D721Med (cell line): Measurements from ENCODE around the gene MCM6.
"Not testable (repeated sequence)": the region's sequence is repeated elsewhere in the genome, so short reads cannot be mapped to it uniquely, and the experiment has no call there.

ENCODE experiments used
- DNase-seq: peaks from one replicate; pipeline ENCODE4 v3.0.0; 2011; ENCODE audit warnings: low spot score; ENCODE audit not compliant: insufficient read length
- FAIRE-seq: peaks from 2 replicates; lab custom pipeline; 2011; peaks lifted over from hg19 to GRCh38; lab: Jason Lieb, UNC
- TF ChIP-seq, protein P1 (sequence below): IDR thresholded peaks from 2 replicates; pipeline ENCODE4 v1.5.1; 2012; ENCODE audit warnings: mild to moderate bottlenecking, control low read depth; ENCODE audit not compliant: insufficient read depth; ENCODE audit errors: missing control alignments

Gene MCM6

DNA sequence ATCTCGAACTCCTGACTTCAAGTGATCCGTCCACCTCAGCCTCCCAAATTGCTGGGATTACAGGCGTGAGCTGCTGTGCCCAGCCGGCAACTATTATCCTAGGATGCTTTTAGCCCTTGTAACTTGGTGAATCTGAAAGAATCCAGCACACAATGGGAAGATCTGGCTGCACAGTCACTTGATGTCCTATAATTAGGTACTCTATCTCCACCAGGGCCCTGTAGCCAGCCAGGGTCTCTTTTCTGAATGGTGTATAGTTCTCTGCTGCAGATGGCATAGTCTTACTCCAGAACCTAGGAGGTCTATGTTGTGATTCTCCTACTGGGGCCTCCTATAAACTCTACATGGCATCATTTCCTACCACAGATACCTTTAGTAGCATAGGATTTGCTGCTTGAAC, 13.9 kb upstream of the MCM6 start:
- DNase-seq (no peak), FAIRE-seq (no peak)
- TF ChIP-seq, protein P1, sequence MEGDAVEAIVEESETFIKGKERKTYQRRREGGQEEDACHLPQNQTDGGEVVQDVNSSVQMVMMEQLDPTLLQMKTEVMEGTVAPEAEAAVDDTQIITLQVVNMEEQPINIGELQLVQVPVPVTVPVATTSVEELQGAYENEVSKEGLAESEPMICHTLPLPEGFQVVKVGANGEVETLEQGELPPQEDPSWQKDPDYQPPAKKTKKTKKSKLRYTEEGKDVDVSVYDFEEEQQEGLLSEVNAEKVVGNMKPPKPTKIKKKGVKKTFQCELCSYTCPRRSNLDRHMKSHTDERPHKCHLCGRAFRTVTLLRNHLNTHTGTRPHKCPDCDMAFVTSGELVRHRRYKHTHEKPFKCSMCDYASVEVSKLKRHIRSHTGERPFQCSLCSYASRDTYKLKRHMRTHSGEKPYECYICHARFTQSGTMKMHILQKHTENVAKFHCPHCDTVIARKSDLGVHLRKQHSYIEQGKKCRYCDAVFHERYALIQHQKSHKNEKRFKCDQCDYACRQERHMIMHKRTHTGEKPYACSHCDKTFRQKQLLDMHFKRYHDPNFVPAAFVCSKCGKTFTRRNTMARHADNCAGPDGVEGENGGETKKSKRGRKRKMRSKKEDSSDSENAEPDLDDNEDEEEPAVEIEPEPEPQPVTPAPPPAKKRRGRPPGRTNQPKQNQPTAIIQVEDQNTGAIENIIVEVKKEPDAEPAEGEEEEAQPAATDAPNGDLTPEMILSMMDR = no peak

GRCh38 chr2:135888587-135888986, 12.3 kb upstream of the MCM6 start:
- not testable (repeated sequence) for FAIRE-seq, DNase-seq

- DNase-seq (no peak), FAIRE-seq (no peak)
- TF ChIP-seq, protein P1 = no peak
These were observed 9.5 kb upstream of the MCM6 start for GRCh38 chr2:135885709-135886108.

- DNase-seq = no peak
- no peak for FAIRE-seq
- TF ChIP-seq, protein P1 = no peak
These were observed 6.2 kb upstream of the MCM6 start for GRCh38 chr2:135882415-135882814.

DNA sequence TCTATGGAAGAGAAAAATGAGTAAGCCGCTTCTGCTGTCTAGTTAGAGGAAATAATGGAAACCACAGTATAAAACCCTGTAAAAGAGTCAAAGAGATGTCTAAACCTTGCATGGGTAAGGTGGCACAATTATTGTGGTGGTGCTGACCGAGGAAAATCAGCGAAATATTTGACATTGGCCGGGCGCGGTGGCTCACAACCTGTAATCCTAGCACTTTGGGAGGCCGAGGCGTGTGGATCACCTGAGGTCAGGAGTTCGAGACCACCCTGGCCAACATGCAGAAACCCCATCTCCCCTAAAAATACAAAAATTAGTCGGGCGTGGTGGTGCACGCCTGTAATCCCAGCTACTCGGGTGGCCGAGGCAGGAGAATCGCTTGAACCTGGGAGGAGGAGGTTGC, 527 bp upstream of the MCM6 start:
- FAIRE-seq, DNase-seq: not testable (repeated sequence)

DNA sequence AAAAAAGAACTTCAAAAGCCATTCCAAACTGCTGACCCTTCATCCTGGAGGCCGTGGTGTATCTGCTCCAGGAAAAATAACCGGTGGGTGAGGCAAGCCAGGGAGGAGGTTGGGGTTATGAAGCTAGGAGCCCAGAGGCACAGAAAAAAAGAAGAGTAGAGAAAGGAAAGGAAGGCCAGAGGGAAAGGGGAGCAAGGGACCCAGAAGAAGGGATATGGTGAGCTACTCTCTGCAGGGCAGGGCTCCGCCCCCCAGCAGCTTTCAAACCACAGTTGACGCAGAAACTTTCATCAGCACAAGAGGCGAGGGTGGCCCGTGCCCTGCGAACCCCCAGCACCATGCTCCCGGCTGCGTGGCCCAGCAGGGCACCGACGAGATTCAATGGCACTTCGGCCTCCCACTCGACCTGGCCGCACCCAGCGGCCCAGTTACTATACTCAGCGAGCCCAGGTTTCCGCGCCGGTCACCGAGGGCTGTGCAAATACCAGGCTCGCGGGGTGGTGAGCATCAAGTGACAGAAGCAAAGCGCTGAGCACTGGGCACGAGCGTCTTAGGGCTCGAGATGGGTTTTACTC, 665 bp downstream of the MCM6 start:
- no peak for FAIRE-seq
- TF ChIP-seq, protein P1 = no peak
- no peak for DNase-seq

- TF ChIP-seq, protein P1 = no peak
- no peak for DNase-seq
- no peak for FAIRE-seq
These were observed 1.4 kb downstream of the MCM6 start for GRCh38 chr2:135874777-135875365.

GRCh38 chr2:135870571-135870970, 5.7 kb downstream of the MCM6 start:
- FAIRE-seq (no peak), DNase-seq (no peak)
- TF ChIP-seq, protein P1 = no peak
